Mammary epithelial cell (primary cell): ENCODE measurements around the gene SEPTIN5.

Experiments
- CTCF ChIP-seq, 2 donors: IDR thresholded peaks in 1 of 2; conservative IDR thresholded peaks in 1 of 2; 2 replicates each; pipeline ENCODE4 v1.5.1; 2011 to 2012; ENCODE audit warnings: inconsistent platforms in 2 of 2, low read length in 2 of 2, mild to moderate bottlenecking in 2 of 2, control low read depth in 1 of 2, low read depth in 1 of 2; ENCODE audit not compliant: insufficient read depth in 1 of 2; ENCODE audit errors: extremely low read depth in 1 of 2
- EZH2 ChIP-seq: IDR thresholded peaks from 2 replicates; pipeline ENCODE4 v1.6.1; 2012; ENCODE audit warnings: low read length, inconsistent platforms, borderline replicate concordance

GRCh38 chr22:19719050-19719482 lies 4.8 kb downstream of the SEPTIN5 start:
- TF ChIP-seq CTCF (conservative IDR thresholded peaks at IDR 0.05 in 1 of 2, IDR thresholded peaks at IDR 0.05 in 1 of 2; ENCODE audit: extremely low read depth in 1 of 2, insufficient read depth in 1 of 2, low read depth in 1 of 2, low read length in 2 of 2) (no peak), EZH2 (no peak)
